ENCODE results near the gene ZBTB7C.

ZBTB7C gene

GRCh38 chr18:48028081-48028480 is 381.1 kb downstream of the ZBTB7C start:
- DNase-seq = no peak

- no peak for DNase-seq
Measured at GRCh38 chr18:48027401-48027963, 381.7 kb downstream of the ZBTB7C start.

GRCh38 chr18:48026216-48026615 is 383.0 kb downstream of the ZBTB7C start:
- no peak for DNase-seq

GRCh38 chr18:48024881-48025660 is 384.1 kb downstream of the ZBTB7C start:
- no peak for DNase-seq

- no peak for DNase-seq
Measured at GRCh38 chr18:48024009-48024512, 385.1 kb downstream of the ZBTB7C start.

- DNase-seq = no peak
Measured at GRCh38 chr18:48023334-48024008, 385.7 kb downstream of the ZBTB7C start.

- DNase-seq = no peak
Measured at GRCh38 chr18:48022531-48023329, 386.5 kb downstream of the ZBTB7C start.

GRCh38 chr18:48022021-48022420 is 387.2 kb downstream of the ZBTB7C start:
- DNase-seq = no peak

GRCh38 chr18:48021273-48021914 is 387.8 kb downstream of the ZBTB7C start:
- no peak for DNase-seq

GRCh38 chr18:48020337-48021250 is 388.6 kb downstream of the ZBTB7C start:
- no peak for DNase-seq

GRCh38 chr18:48019557-48020325 is 389.4 kb downstream of the ZBTB7C start:
- DNase-seq = no peak

GRCh38 chr18:48018851-48019250 is 390.3 kb downstream of the ZBTB7C start:
- DNase-seq = no peak

GRCh38 chr18:48017635-48018034 is 391.5 kb downstream of the ZBTB7C start:
- DNase-seq = no peak

GRCh38 chr18:48013162-48013561 is 396.0 kb downstream of the ZBTB7C start:
- no peak for DNase-seq

- DNase-seq = no peak
Measured at GRCh38 chr18:48011926-48012465, 397.2 kb downstream of the ZBTB7C start.

GRCh38 chr18:48010264-48010663 is 398.9 kb downstream of the ZBTB7C start:
- no peak for DNase-seq

GRCh38 chr18:48009116-48009745 is 400.0 kb downstream of the ZBTB7C start:
- no peak for DNase-seq

- peak; percentile 26 to 58 for DNase-seq
Measured at GRCh38 chr18:48007955-48008701, 401.1 kb downstream of the ZBTB7C start.

- DNase-seq = no peak
Measured at GRCh38 chr18:48007381-48007780, 401.8 kb downstream of the ZBTB7C start.
